Lower leg skin (tissue), 3 donors: Measurements from ENCODE around the gene EIF2B4.

Experiments used
- CTCF ChIP-seq, 3 donors: fragments of 450-650 bp; IDR thresholded peaks; one replicate each; pipeline ENCODE4 v1.5.1; 2016; ENCODE audit warnings: antibody characterized with exemption in 3 of 3, mild to moderate bottlenecking in 3 of 3, moderate library complexity in 2 of 3
- POLR2A ChIP-seq, 2 donors: fragments of 450-650 bp; IDR thresholded peaks; one replicate each; pipeline ENCODE4 v1.6.1; 2016 to 2017; ENCODE audit warnings: antibody characterized with exemption in 2 of 2, mild to moderate bottlenecking in 1 of 2, moderate library complexity in 1 of 2

- no peak for TF ChIP-seq POLR2A (IDR thresholded peaks at IDR 0.05)
- TF ChIP-seq CTCF (IDR thresholded peaks at IDR 0.05), result no peak
Measured at GRCh38 chr2:27378809-27379290, 8.7 kb upstream of the EIF2B4 start.
